Ammon's horn (tissue), 1 donor: Measurements from ENCODE around the gene GPR15.
"Not testable (repeated sequence)": the region's sequence is repeated elsewhere in the genome, so short reads cannot be mapped to it uniquely, and the experiment has no call there.

ENCODE experiments used
- DNase-seq: peaks from one replicate; pipeline ENCODE4 v3.0.0-alpha.2; 2016; ENCODE audit warnings: low spot score

GPR15 gene

GRCh38 chr3:98558100-98558827, 26.5 kb downstream of the GPR15 start:
- no peak for DNase-seq

GRCh38 chr3:98559769-98560168, 28.0 kb downstream of the GPR15 start:
- DNase-seq = not testable (repeated sequence)

DNA sequence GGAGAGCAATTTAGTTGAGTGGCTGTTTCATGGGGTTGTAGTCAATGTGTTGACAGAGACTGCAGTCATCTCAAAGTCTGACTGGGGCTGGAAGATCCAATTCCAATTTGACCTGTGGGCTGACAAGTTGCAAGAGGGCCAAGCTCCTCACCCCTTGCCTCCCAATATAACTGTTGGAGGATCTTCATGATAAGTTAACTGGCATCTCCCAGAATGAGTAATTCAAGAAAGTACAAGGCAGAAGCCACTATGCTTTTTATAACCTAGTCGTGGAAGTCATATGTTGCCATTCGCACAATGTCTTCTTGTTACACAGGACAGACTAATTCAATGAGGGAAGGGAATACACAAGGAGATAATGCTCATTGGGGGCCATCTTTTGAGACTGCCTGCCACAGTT, 29.1 kb downstream of the GPR15 start:
- no peak for DNase-seq

DNA sequence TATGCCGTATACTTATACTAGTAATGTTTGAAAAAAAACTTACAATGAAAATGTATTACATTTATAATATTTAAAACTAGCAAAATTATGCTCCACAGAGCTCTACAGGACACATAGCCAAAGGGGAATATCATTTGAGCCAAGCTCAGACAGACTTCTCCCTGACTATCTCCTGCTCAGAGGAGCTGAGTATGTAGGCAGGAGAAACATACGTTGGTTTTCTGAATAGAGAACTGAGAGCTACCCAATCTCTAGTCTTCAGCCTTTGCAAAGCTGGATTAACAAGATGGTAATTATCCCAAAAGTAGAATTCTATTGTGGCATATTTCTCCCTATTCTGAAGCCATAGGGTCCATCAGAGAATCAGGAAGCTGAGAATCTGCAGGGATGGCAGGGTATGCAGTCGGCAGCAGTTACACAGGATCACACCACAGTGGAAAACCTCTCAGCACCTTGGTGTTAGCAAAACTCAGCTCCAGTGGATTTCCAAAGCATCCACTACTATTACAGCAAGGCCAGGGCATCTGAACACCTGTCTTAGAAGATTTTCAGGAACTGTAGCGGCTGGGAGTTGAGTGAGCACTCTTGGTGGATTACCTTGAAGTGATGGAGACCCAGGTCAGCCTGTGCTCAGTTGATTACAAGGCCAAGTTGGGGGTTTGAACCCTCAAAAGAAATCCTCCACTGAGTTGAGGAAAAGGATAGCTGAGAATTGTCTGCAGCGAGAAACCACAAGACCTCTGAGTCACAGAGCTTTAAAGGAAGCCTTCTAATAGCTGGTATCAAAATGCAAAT, 30.1 kb downstream of the GPR15 start:
- no peak for DNase-seq

DNA sequence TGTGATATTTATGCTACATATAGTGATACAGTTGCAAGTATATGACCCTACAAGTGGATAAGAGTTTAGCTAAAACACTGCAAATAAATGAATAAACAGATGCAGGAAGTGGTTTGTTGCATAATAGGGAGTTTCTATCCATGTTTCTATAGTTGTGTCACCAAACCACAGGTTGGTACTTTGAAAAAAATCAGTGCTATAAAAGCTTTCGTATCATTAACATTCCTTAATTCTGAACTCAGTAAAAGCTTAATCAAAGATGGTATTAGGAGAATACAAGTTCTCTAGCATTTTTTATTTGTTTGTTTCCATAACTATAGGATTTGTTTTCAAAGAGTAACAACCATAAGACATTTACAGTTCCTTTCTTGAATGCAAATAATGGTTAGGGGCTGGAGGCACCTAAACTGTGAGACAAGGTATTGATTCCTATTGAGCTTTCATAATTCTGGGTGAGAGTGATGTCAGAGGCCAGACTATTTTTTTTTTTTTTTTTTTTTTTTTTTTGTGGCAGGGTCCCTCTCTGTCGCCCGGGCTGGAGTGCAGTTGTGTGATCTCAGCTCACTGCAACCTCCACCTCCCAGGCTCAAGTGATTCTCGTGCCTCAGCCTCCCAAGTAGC, 32.0 kb downstream of the GPR15 start:
- DNase-seq = no peak

GRCh38 chr3:98564282-98565005, 32.7 kb downstream of the GPR15 start:
- no peak for DNase-seq

GRCh38 chr3:98565237-98565643, 33.5 kb downstream of the GPR15 start:
- no peak for DNase-seq

DNA sequence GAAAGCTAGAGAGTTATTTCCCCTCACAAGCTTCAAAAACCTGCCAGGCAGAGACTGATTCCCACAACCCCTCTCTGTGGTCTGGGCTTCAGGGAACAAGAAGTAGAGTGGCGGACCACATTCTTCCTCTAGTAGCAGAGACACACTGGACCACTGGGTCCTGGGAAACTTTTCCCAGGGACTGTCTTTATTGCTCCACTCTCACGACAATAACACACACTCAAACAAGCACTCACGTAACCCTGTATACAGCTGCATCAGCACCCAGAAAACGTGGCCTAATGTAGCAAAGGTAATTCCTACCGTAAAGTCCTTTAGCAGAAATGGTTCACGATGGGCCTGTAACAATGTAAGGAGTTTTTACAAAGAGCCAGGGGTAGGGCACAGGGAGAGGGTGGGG, 34.1 kb downstream of the GPR15 start:
- no peak for DNase-seq

- no peak for DNase-seq
These were observed 36.0 kb downstream of the GPR15 start for GRCh38 chr3:98567666-98568270.

GRCh38 chr3:98568402-98568801, 36.6 kb downstream of the GPR15 start:
- no peak for DNase-seq

- no peak for DNase-seq
These were observed 41.5 kb downstream of the GPR15 start for GRCh38 chr3:98573181-98573728.

DNA sequence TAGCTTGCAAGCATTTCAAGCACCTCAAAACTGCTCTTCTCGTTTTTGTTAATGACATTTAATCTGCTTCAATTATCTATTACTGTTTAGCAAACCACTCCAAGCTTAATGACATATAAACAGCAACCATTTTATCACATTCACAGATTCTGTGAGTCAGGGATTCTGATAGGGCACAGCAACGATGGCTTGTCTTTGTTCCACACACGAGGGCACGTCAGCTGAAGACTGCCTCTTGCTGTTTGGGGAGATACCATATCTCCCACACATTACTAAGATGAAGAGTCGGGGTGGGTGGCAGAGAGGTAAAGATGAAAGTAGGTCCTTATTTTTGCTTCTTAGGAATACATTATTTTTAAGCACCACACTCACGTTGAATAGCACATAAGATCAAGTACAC, 42.4 kb downstream of the GPR15 start:
- no peak for DNase-seq

DNA sequence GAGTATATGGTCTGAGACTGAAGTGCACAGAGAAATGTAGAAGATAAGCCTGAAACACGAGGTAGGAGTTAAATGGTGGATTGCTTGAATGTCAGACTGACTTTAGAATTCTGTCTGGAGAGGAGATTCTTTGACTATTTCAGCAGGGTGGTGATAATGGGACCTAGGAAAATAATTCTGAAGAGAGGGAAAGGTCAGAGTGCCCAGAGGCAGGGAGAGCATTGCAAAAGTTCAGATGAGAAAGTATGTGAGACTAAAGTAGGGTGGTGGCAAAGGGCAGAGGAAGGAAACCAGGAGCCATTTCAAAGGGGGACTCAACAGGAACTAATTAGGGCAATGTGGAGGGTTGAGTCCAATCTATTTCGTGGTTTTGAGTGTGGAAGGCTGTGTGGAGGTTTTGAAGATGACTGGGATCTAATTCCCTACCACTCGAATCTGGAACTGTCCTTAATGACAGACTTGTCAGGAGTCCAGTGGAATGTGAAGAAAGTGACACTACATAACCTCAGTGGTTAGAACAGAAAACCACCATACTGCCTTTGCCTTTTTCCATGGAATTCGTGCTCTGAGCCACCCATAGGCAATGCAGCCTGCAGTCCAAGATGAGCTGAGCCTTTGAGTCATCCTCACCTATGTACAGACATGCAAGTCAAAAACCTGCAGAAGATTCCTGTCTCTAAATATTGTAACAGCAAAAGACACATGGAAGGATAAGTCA, 45.6 kb downstream of the GPR15 start:
- no peak for DNase-seq

DNA sequence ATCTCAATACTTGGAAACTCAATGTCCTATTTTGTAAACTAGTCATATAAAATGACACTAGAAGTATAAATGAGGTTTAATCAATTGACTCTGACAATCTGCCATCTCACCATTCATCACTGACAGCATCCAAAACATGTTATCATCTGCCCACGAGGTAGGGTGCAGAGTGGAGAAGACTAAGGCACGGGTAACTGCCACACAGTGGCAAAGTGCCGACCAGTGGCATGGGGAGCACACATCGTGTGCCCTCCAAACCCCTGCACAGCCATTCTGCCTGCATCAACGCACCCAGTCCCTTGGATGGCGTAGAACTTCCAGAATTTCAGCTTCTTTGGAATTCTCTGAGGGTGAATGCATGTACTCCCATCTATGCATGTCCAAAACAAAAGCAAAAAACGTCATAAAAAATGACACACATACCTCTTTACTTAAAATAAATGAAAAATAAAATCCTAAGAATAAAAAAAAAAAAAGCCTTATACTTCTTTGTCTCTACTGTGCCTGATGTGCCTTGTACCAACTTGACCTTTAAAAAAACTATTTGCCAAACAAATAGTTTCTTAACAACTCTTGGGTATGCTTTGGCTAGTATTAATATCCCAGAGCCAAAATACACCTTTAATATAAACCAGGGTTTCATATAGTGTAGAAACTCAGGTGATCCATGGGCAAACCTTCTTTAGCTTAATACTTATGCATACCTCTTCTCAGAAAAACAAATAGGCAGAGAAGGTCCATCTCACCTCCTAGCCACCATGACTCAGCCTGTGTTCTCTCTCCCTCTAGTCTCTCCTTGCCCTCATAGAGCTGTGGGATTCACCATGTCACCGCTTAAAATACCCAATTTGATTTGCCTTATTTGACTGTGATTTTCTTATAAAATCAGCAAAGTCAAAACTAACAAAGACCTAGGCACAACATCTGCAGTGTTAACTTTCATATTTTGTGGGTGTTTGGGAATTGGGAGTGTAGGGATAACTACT, 48.9 kb downstream of the GPR15 start:
- no peak for DNase-seq

DNA sequence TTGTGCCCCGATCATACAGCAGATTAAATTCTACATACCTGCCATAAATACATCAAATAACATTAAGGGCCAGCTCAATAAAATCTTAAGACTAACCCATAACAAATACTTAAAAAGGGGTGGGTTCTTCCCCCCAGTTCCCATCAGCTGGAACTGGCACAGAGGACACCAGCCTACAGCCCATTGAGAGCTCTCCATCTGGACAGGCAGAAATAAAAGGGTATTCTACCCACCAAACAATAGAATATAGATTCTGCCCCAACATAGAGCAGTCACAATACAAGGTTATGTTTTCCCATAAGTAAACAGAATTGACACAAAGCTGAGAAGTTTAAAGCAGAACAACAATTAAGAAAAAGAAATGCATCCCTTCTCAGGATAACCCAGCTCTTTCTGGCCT, 49.7 kb downstream of the GPR15 start:
- peak; percentile 67 for DNase-seq

GRCh38 chr3:98582042-98582441, 50.3 kb downstream of the GPR15 start:
- DNase-seq = no peak

GRCh38 chr3:98583766-98584165, 52.0 kb downstream of the GPR15 start:
- DNase-seq = no peak
